SK-N-SH (cell line): ENCODE results near the gene ST3GAL2. TPM values are rescaled to one million over a fixed set of nuclear protein-coding genes. Genes with fewer than 3 reads are reported as not detected.

Source experiments
- CTCF ChIA-PET: fragments of 300-600, 350-600 bp; formaldehyde crosslinking; extraction: SDS; loops from one replicate; lab custom pipeline; 2021; lab: Yijun Ruan, JAX
- POLR2A ChIA-PET: fragments of 350-600 bp; sonication (Branson Sonifier 250); formaldehyde crosslinking; extraction: SDS; loops from one replicate; lab custom pipeline; 2020; ENCODE audit warnings: antibody characterized with exemption, inconsistent platforms; lab: Yijun Ruan, JAX
- DNase-seq: peaks from one replicate; pipeline ENCODE4 v3.0.0; 2012
- H2AFZ ChIP-seq: fragments of 200-600 bp; sonication (generic); 2 replicates; pipeline ENCODE4 v1.8.1; 2016; ENCODE audit warnings: antibody characterized with exemption, mild to moderate bottlenecking, low read depth
- H3F3A ChIP-seq: fragments of 200-600 bp; sonication (generic); replicated peaks from 2 replicates; pipeline ENCODE3; 2016; ENCODE audit warnings: antibody characterized with exemption, mild to moderate bottlenecking; ENCODE audit not compliant: insufficient read depth
- H3K27ac ChIP-seq, 2 experiments: fragments of 200-500 bp in 1 of 2; fragments of 200-600 bp in 1 of 2; sonication (Bioruptor generic) in 1 of 2; sonication (generic), shearing (Covaris generic) in 1 of 2; 2 replicates each; pipeline versions ENCODE4 v1.5.1 to v1.6.1; 2014 to 2016; ENCODE audit warnings: low read depth in 2 of 2, inconsistent platforms in 1 of 2, low read length in 1 of 2, mild to moderate bottlenecking in 1 of 2, mixed read lengths in 1 of 2
- H3K27me3 ChIP-seq: fragments of 200-600 bp; sonication (generic), shearing (Covaris generic); 2 replicates; pipeline ENCODE4 v1.6.1; 2016; ENCODE audit warnings: mixed run types; ENCODE audit not compliant: insufficient read depth
- H3K36me3 ChIP-seq, 2 experiments: fragments of 200-500 bp in 1 of 2; fragments of 200-600 bp in 1 of 2; sonication (Bioruptor generic) in 1 of 2; sonication (generic) in 1 of 2; replicated peaks in 1 of 2; 2 replicates each; pipeline versions ENCODE3 to v1.5.1; 2014 to 2016; ENCODE audit warnings: low read length in 1 of 2, mild to moderate bottlenecking in 1 of 2; ENCODE audit not compliant: insufficient read depth in 2 of 2, control insufficient read depth in 1 of 2
- H3K4me1 ChIP-seq, 2 experiments: fragments of 200-500 bp in 1 of 2; fragments of 200-600 bp in 1 of 2; sonication (Bioruptor generic) in 1 of 2; sonication (generic), shearing (Covaris generic) in 1 of 2; 2 replicates each; pipeline versions ENCODE4 v1.5.1 to v1.6.1; 2014 to 2016; ENCODE audit warnings: low read depth in 1 of 2, low read length in 1 of 2, mixed run types in 1 of 2; ENCODE audit not compliant: insufficient read depth in 2 of 2, control insufficient read depth in 1 of 2
- H3K4me2 ChIP-seq: fragments of 200-600 bp; sonication (generic), shearing (Covaris generic); 2 replicates; pipeline ENCODE4 v1.6.1; 2017; ENCODE audit warnings: mixed run types
- H3K4me3 ChIP-seq, 2 experiments: fragments of 200-500 bp in 1 of 2; fragments of 200-600 bp in 1 of 2; sonication (Bioruptor generic) in 1 of 2; sonication (generic), shearing (Covaris generic) in 1 of 2; 2 replicates each; pipeline versions ENCODE4 v1.5.1 to v1.8.1; 2014 to 2016; ENCODE audit warnings: low read depth in 2 of 2, inconsistent platforms in 1 of 2, low read length in 1 of 2, mild to moderate bottlenecking in 1 of 2, mixed read lengths in 1 of 2, moderate library complexity in 1 of 2
- H3K79me2 ChIP-seq: fragments of 200-600 bp; sonication (generic); 2 replicates; pipeline ENCODE4 v1.8.1; 2017; ENCODE audit warnings: mild to moderate bottlenecking; ENCODE audit not compliant: insufficient read depth
- H3K9ac ChIP-seq: fragments of 200-600 bp; sonication (generic); 2 replicates; pipeline ENCODE4 v1.6.1; 2017; ENCODE audit warnings: mixed run types
- H3K9me2 ChIP-seq: fragments of 200-600 bp; sonication (generic); 2 replicates; pipeline ENCODE4 v1.6.1; 2017; ENCODE audit warnings: mixed run types
- H3K9me3 ChIP-seq: fragments of 200-600 bp; sonication (generic); 2 replicates; pipeline ENCODE4 v1.6.1; 2017; ENCODE audit warnings: mixed run types, mild to moderate bottlenecking, moderate library complexity
- H4K20me1 ChIP-seq: fragments of 200-600 bp; sonication (generic); 2 replicates; pipeline ENCODE4 v1.6.1; 2017; ENCODE audit warnings: mild to moderate bottlenecking, mixed run types; ENCODE audit not compliant: insufficient read depth
- EP300 ChIP-seq, 2 experiments: IDR thresholded peaks; 2 replicates each; pipeline versions ENCODE4 v1.4.0 to v1.6.1; 2012; ENCODE audit warnings: borderline replicate concordance in 1 of 2, low read depth in 1 of 2, low read length in 1 of 2
- EZH2phosphoT487 ChIP-seq: fragments of 200-600 bp; sonication (generic); IDR thresholded peaks from 2 replicates; pipeline ENCODE4 v1.6.1; 2017; ENCODE audit warnings: low read depth, mixed run types, mild to moderate bottlenecking, antibody characterized with exemption, moderate library complexity, borderline replicate concordance
- FOSL2 ChIP-seq: IDR thresholded peaks from 2 replicates; pipeline ENCODE4 v1.4.0; 2012; ENCODE audit warnings: low read depth, mild to moderate bottlenecking, moderate library complexity, borderline replicate concordance
- GABPA ChIP-seq: IDR thresholded peaks from 2 replicates; pipeline ENCODE4 v1.4.0; 2012; ENCODE audit warnings: low read depth, mild to moderate bottlenecking
- MXI1 ChIP-seq: IDR thresholded peaks from 2 replicates; pipeline ENCODE4 v1.6.1; 2012; ENCODE audit warnings: mild to moderate bottlenecking, low read depth, low read length, improper control_type of control experiment
- NFIC ChIP-seq: IDR thresholded peaks from 2 replicates; pipeline ENCODE4 v1.4.0; 2012; ENCODE audit warnings: borderline replicate concordance
- NRF1 ChIP-seq: IDR thresholded peaks from 2 replicates; pipeline ENCODE4 v1.6.1; 2012; ENCODE audit warnings: low read depth, mild to moderate bottlenecking, low read length
- PBX3 ChIP-seq: IDR thresholded peaks from 2 replicates; pipeline ENCODE4; 2012
- POLR2AphosphoS5 ChIP-seq: IDR thresholded peaks from 2 replicates; pipeline ENCODE4 v1.6.1; 2012; ENCODE audit warnings: low read depth, low read length
- RAD21 ChIP-seq: IDR thresholded peaks from 2 replicates; pipeline ENCODE4 v1.6.1; 2012; ENCODE audit warnings: mild to moderate bottlenecking, low read length
- REST ChIP-seq: IDR thresholded peaks from 2 replicates; pipeline ENCODE4 v1.6.1; 2012; ENCODE audit warnings: mild to moderate bottlenecking, low read depth, low read length, moderate library complexity
- RFX5 ChIP-seq: IDR thresholded peaks from 2 replicates; pipeline ENCODE4 v1.6.1; 2012; ENCODE audit warnings: mild to moderate bottlenecking, improper control_type of control experiment, low read length
- RXRA ChIP-seq: IDR thresholded peaks from 2 replicates; pipeline ENCODE4 v1.4.0; 2012; ENCODE audit warnings: low read depth, mild to moderate bottlenecking, borderline replicate concordance
- SIN3A ChIP-seq: IDR thresholded peaks from 2 replicates; pipeline ENCODE4 v1.6.1; 2012; ENCODE audit warnings: low read depth, mild to moderate bottlenecking, low read length, moderate library complexity, borderline replicate concordance
- TAF1 ChIP-seq: IDR thresholded peaks from 2 replicates; pipeline ENCODE4 v1.6.1; 2012; ENCODE audit warnings: low read depth, mild to moderate bottlenecking, low read length, moderate library complexity, borderline replicate concordance
- TCF12 ChIP-seq: IDR thresholded peaks from 2 replicates; pipeline ENCODE4 v1.4.0; 2012
- TEAD4 ChIP-seq: IDR thresholded peaks from 2 replicates; pipeline ENCODE4 v1.4.0; 2012; ENCODE audit warnings: mild to moderate bottlenecking, borderline replicate concordance; ENCODE audit not compliant: insufficient read depth
- YY1 ChIP-seq: IDR thresholded peaks from 2 replicates; pipeline ENCODE4 v1.4.0; 2012; ENCODE audit warnings: low read depth, mild to moderate bottlenecking
- WGBS: methylation state at CpG from one replicate; pipeline ENCODE4 v1.1.6; 2017; ENCODE audit warnings: low lambda C conversion rate; 5-methylcytosine and 5-hydroxymethylcytosine counted together
- polyA plus RNA-seq, 3 experiments: library from polyadenylated mRNA; depleted of rRNA; stranded (reverse); fragments of >200 nt; gene quantifications; 2 replicates each; pipeline ENCODE4 v1.2.3, GENCODE V29; 2012
- TF ChIP-seq, protein P1 (sequence below): fragments of 150-350 bp; IDR thresholded peaks from 2 replicates; pipeline ENCODE4 v1.6.1; 2016; ENCODE audit warnings: mild to moderate bottlenecking, low read depth, low read length
- TF ChIP-seq, protein P2 (sequence below): fragments of 200-600 bp; sonication (generic); IDR thresholded peaks from 2 replicates; pipeline ENCODE4 v1.6.1; 2017; ENCODE audit warnings: antibody characterized with exemption, mild to moderate bottlenecking, moderate library complexity

The ST3GAL2 gene
- polyA plus RNA-seq, 1 of the 3 experiments (the other 2 are of a cell fraction) = 19.9 TPM

- Histone ChIP-seq H3F3A (peaks cover 7% of the 10 kb centered on the region), H3K27me3 (no peaks in the 10 kb centered on the region), H3K36me3 (peaks cover 4 to 6% of the 10 kb centered on the region in 2 experiments), H3K9me2 (no peaks in the 10 kb centered on the region), H3K27ac (no peak overlapping the region), H3K9ac (no peak overlapping the region), H3K4me1 (peaks cover 12% of the 10 kb centered on the region in 2 experiments; a peak in 2 of 4 replicates), H3K4me3 (no peak overlapping the region), H3K4me2 (no peak overlapping the region), H2AFZ (no peak overlapping the region), H3K79me2 (peaks cover 62% of the 10 kb centered on the region), H3K9me3 (no peaks in the 10 kb centered on the region), H4K20me1 (peaks cover 5% of the 10 kb centered on the region)
- TF ChIP-seq POLR2AphosphoS5 (no peak), REST (no peak), FOSL2 (no peak), TEAD4 (no peak), MXI1 (no peak), NRF1 (no peak), RAD21 (no peak)
- POLR2A ChIA-PET = no interaction called here
- 95% methylated on average over 11 of the region's 11 CpGs for WGBS
- DNase-seq = no peak
- CTCF ChIA-PET = no interaction called here
Measured at GRCh38 chr16:70402916-70403659, 35.8 kb downstream of the ST3GAL2 start.

GRCh38 chr16:70399951-70400350 lies 38.9 kb downstream of the ST3GAL2 start:
- no peak overlapping the region for H2AFZ ChIP-seq
- H4K20me1 ChIP-seq = peaks cover 5% of the 10 kb centered on the region
- no peak for TF ChIP-seq EZH2phosphoT487
- no peak for TF ChIP-seq SIN3A
- TF ChIP-seq, protein P1, sequence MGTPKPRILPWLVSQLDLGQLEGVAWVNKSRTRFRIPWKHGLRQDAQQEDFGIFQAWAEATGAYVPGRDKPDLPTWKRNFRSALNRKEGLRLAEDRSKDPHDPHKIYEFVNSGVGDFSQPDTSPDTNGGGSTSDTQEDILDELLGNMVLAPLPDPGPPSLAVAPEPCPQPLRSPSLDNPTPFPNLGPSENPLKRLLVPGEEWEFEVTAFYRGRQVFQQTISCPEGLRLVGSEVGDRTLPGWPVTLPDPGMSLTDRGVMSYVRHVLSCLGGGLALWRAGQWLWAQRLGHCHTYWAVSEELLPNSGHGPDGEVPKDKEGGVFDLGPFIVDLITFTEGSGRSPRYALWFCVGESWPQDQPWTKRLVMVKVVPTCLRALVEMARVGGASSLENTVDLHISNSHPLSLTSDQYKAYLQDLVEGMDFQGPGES = no peak
- no peak for TF ChIP-seq TCF12
- TF ChIP-seq GABPA = no peak
- TF ChIP-seq NFIC = no peak
- TF ChIP-seq, protein P2, sequence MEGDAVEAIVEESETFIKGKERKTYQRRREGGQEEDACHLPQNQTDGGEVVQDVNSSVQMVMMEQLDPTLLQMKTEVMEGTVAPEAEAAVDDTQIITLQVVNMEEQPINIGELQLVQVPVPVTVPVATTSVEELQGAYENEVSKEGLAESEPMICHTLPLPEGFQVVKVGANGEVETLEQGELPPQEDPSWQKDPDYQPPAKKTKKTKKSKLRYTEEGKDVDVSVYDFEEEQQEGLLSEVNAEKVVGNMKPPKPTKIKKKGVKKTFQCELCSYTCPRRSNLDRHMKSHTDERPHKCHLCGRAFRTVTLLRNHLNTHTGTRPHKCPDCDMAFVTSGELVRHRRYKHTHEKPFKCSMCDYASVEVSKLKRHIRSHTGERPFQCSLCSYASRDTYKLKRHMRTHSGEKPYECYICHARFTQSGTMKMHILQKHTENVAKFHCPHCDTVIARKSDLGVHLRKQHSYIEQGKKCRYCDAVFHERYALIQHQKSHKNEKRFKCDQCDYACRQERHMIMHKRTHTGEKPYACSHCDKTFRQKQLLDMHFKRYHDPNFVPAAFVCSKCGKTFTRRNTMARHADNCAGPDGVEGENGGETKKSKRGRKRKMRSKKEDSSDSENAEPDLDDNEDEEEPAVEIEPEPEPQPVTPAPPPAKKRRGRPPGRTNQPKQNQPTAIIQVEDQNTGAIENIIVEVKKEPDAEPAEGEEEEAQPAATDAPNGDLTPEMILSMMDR = no peak
- no peak for TF ChIP-seq PBX3
- no peak for TF ChIP-seq YY1
- no peak for TF ChIP-seq TAF1
- TF ChIP-seq RXRA = no peak
- TF ChIP-seq RAD21 = no peak
- no peak for TF ChIP-seq EP300 (IDR thresholded peaks at IDR 0.05; ENCODE audit: borderline replicate concordance in 1 of 2, low read depth in 1 of 2, low read length in 1 of 2)
- TF ChIP-seq RFX5 = no peak
- ChIA-PET POLR2A (no interaction called here), CTCF (interaction anchor here (0.9 kb wide), 1 partner anchor 71 kb away, joined by 4 read pairs; no protein-coding TSS in a partner anchor)
- no peak overlapping the region for H3K9ac ChIP-seq
- no peak overlapping the region for H3K4me2 ChIP-seq
- H3K36me3 ChIP-seq = peaks cover 7 to 14% of the 10 kb centered on the region in 2 experiments
- no peaks in the 10 kb centered on the region for H3K9me3 ChIP-seq
- no peak overlapping the region for H3K4me3 ChIP-seq
- H3K27me3 ChIP-seq = no peaks in the 10 kb centered on the region
- peaks cover 35% of the 10 kb centered on the region for H3K79me2 ChIP-seq
- no peaks in the 10 kb centered on the region for H3K9me2 ChIP-seq
- no peak for DNase-seq
- 88% methylated on average over 9 of the region's 10 CpGs for WGBS
- H3K4me1 ChIP-seq = peaks cover 10 to 21% of the 10 kb centered on the region in 2 experiments; a peak in 2 of 4 replicates
- H3K27ac ChIP-seq = no peak overlapping the region; a peak in 1 of 4 replicates
- peaks cover 7% of the 10 kb centered on the region for H3F3A ChIP-seq
